HEK293 (cell line): ENCODE data around the gene ZNF730.
"Not testable (repeated sequence)": the region's sequence is repeated elsewhere in the genome, so short reads cannot be mapped to it uniquely, and the experiment has no call there.

ENCODE experiments used
- CTCF ChIP-seq: fragments of 450-650 bp; formaldehyde crosslinking; IDR thresholded peaks from 2 replicates; pipeline ENCODE4 v1.5.1; 2016; ENCODE audit warnings: missing biosample characterization, missing genetic modification characterization
- ELK4 ChIP-seq: IDR thresholded peaks from 2 replicates; pipeline ENCODE4 v1.6.1; 2011; ENCODE audit warnings: mild to moderate bottlenecking, low read depth, low read length, borderline replicate concordance
- KLF1 ChIP-seq: fragments of 450-650 bp; formaldehyde crosslinking; IDR thresholded peaks from 2 replicates; pipeline ENCODE4 v1.5.1; 2016; ENCODE audit warnings: missing biosample characterization, missing genetic modification characterization
- KLF9 ChIP-seq: fragments of 450-650 bp; formaldehyde crosslinking; IDR thresholded peaks from 2 replicates; pipeline ENCODE4 v1.5.1; 2016; ENCODE audit warnings: missing biosample characterization, missing genetic modification characterization, low read depth
- PBX3 ChIP-seq: sonication (generic); formaldehyde crosslinking; IDR thresholded peaks from 2 replicates; pipeline ENCODE4 v1.8.1; 2022; ENCODE audit warnings: mild to moderate bottlenecking, moderate library complexity, missing genetic modification reagents
- PRDM10 ChIP-seq: fragments of 450-650 bp; formaldehyde crosslinking; IDR thresholded peaks from 2 replicates; pipeline ENCODE4 v1.5.1; 2016; ENCODE audit warnings: missing biosample characterization, missing genetic modification characterization
- TRIM28 ChIP-seq: IDR thresholded peaks from 2 replicates; pipeline ENCODE4 v1.6.1; 2011; ENCODE audit warnings: low read length, control low read depth, borderline replicate concordance
- YY1 ChIP-seq: fragments of 450-650 bp; formaldehyde crosslinking; IDR thresholded peaks from 2 replicates; pipeline ENCODE4 v1.5.1; 2018; ENCODE audit warnings: missing biosample characterization, missing genetic modification characterization
- ZNF121 ChIP-seq: fragments of 450-650 bp; formaldehyde crosslinking; IDR thresholded peaks from 2 replicates; pipeline ENCODE4 v1.5.1; 2016; ENCODE audit warnings: missing biosample characterization, missing genetic modification characterization
- ZNF157 ChIP-seq: fragments of 450-650 bp; formaldehyde crosslinking; IDR thresholded peaks from 2 replicates; pipeline ENCODE4 v1.5.1; 2016; ENCODE audit warnings: missing biosample characterization, missing genetic modification characterization
- ZNF548 ChIP-seq: fragments of 450-650 bp; formaldehyde crosslinking; IDR thresholded peaks from 2 replicates; pipeline ENCODE4 v1.5.1; 2016; ENCODE audit warnings: missing biosample characterization, missing genetic modification characterization
- ZNF610 ChIP-seq: fragments of 450-650 bp; formaldehyde crosslinking; IDR thresholded peaks from 2 replicates; pipeline ENCODE4 v1.5.1; 2016; ENCODE audit warnings: missing biosample characterization, missing genetic modification characterization, borderline replicate concordance
- ZXDB ChIP-seq: fragments of 450-650 bp; formaldehyde crosslinking; IDR thresholded peaks from 2 replicates; pipeline ENCODE4 v1.5.1; 2016; ENCODE audit warnings: missing biosample characterization, missing genetic modification characterization
- TF ChIP-seq, protein P1 (sequence below): fragments of 450-650 bp; IDR thresholded peaks from 2 replicates; pipeline ENCODE4 v1.5.1; 2018; ENCODE audit warnings: missing biosample characterization, missing genetic modification characterization

DNA sequence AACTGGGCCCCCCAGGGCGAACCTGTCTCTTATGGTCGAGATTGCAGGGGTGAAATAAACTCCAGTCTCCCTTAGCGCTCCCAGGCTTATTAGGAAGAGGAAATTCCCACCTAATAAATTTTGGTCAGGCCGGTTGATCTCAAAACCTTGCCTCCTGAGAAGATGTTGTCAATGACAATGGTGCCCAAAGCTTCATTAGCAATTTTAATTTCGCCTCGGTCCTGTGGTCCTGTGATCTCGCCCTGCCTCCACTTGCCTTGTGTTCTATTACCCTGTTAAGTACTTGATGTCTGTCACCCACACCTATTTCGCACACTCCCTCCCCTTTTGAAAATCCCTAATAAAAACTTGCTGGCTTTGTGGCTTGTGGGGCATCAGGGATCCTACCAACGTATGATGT lies 51.5 kb downstream of the ZNF730 start:
- not testable (repeated sequence) for TF ChIP-seq CTCF; TRIM28; ELK4; ZXDB (tag by site-specific recombination); ZNF548; ZNF157; ZNF610; KLF9 (tag by site-specific recombination); PBX3 (CRISPR knock-in tag); ZNF121; YY1 (tag by site-specific recombination); KLF1 (tag by site-specific recombination); PRDM10 (tag by site-specific recombination)
- TF ChIP-seq, protein P1, sequence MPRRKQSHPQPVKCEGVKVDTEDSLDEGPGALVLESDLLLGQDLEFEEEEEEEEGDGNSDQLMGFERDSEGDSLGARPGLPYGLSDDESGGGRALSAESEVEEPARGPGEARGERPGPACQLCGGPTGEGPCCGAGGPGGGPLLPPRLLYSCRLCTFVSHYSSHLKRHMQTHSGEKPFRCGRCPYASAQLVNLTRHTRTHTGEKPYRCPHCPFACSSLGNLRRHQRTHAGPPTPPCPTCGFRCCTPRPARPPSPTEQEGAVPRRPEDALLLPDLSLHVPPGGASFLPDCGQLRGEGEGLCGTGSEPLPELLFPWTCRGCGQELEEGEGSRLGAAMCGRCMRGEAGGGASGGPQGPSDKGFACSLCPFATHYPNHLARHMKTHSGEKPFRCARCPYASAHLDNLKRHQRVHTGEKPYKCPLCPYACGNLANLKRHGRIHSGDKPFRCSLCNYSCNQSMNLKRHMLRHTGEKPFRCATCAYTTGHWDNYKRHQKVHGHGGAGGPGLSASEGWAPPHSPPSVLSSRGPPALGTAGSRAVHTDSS (tag by site-specific recombination), result not testable (repeated sequence)
